ENCODE measurements around the gene SV2B. TPM values are rescaled to one million over a fixed set of nuclear protein-coding genes. Genes with fewer than 3 reads are reported as not detected.

The SV2B gene
- total RNA-seq, 4 donors from 2014 or later: 0.23 to 2.2 (median 0.62) TPM

- Histone ChIP-seq H3K4me3 (no peak overlapping the region), H3K36me3 (no peaks in the 10 kb centered on the region), H3K4me1 (no peaks in the 10 kb centered on the region), H3K27ac (no peak overlapping the region), H3K27me3 (peaks cover 21% of the 10 kb centered on the region), H3K9me3 (no peaks in the 10 kb centered on the region)
- TF ChIP-seq, protein P1, sequence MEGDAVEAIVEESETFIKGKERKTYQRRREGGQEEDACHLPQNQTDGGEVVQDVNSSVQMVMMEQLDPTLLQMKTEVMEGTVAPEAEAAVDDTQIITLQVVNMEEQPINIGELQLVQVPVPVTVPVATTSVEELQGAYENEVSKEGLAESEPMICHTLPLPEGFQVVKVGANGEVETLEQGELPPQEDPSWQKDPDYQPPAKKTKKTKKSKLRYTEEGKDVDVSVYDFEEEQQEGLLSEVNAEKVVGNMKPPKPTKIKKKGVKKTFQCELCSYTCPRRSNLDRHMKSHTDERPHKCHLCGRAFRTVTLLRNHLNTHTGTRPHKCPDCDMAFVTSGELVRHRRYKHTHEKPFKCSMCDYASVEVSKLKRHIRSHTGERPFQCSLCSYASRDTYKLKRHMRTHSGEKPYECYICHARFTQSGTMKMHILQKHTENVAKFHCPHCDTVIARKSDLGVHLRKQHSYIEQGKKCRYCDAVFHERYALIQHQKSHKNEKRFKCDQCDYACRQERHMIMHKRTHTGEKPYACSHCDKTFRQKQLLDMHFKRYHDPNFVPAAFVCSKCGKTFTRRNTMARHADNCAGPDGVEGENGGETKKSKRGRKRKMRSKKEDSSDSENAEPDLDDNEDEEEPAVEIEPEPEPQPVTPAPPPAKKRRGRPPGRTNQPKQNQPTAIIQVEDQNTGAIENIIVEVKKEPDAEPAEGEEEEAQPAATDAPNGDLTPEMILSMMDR (IDR thresholded peaks at IDR 0.05): no peak
- TF ChIP-seq POLR2A (IDR thresholded peaks at IDR 0.05) (no peak), EP300 (IDR thresholded peaks at IDR 0.05) (no peak), POLR2AphosphoS5 (IDR thresholded peaks at IDR 0.05) (no peak)
- WGBS: 65% methylated on average over 2 of the region's 2 CpGs
- no peak for DNase-seq (ENCODE audit: low spot score in 2 of 2)
Measured at GRCh38 chr15:91061230-91061629, 38.8 kb upstream of the SV2B start.

- no peaks in the 10 kb centered on the region for H3K36me3 ChIP-seq
- WGBS: 78% methylated on average over 5 of the region's 5 CpGs
- H3K9me3 ChIP-seq: no peaks in the 10 kb centered on the region
- no peak overlapping the region for H3K27ac ChIP-seq
- DNase-seq (ENCODE audit: low spot score in 2 of 2): no peak
- H3K4me1 ChIP-seq: no peaks in the 10 kb centered on the region
- H3K27me3 ChIP-seq: peaks cover 18% of the 10 kb centered on the region
- TF ChIP-seq, protein P1 (IDR thresholded peaks at IDR 0.05): no peak
- no peak for TF ChIP-seq POLR2A (IDR thresholded peaks at IDR 0.05)
- TF ChIP-seq POLR2AphosphoS5 (IDR thresholded peaks at IDR 0.05): no peak
- no peak for TF ChIP-seq EP300 (IDR thresholded peaks at IDR 0.05)
- H3K4me3 ChIP-seq: no peak overlapping the region
Measured at GRCh38 chr15:91061997-91062396, 38.1 kb upstream of the SV2B start.

GRCh38 chr15:91065505-91065904 is 34.6 kb upstream of the SV2B start:
- WGBS: 73% methylated on average over 2 of the region's 2 CpGs
- Histone ChIP-seq H3K27ac (no peak overlapping the region), H3K4me1 (no peaks in the 10 kb centered on the region), H3K27me3 (peaks cover 17% of the 10 kb centered on the region), H3K36me3 (no peaks in the 10 kb centered on the region), H3K4me3 (no peak overlapping the region), H3K9me3 (no peaks in the 10 kb centered on the region)
- TF ChIP-seq, protein P1 (IDR thresholded peaks at IDR 0.05): no peak
- no peak for TF ChIP-seq POLR2A (IDR thresholded peaks at IDR 0.05)
- no peak for TF ChIP-seq EP300 (IDR thresholded peaks at IDR 0.05)
- TF ChIP-seq POLR2AphosphoS5 (IDR thresholded peaks at IDR 0.05): no peak
- no peak for DNase-seq (ENCODE audit: low spot score in 2 of 2)

GRCh38 chr15:91067036-91067435 is 33.0 kb upstream of the SV2B start:
- no peak for TF ChIP-seq EP300 (IDR thresholded peaks at IDR 0.05)
- TF ChIP-seq, protein P1 (IDR thresholded peaks at IDR 0.05): no peak
- TF ChIP-seq POLR2A (IDR thresholded peaks at IDR 0.05): no peak
- TF ChIP-seq POLR2AphosphoS5 (IDR thresholded peaks at IDR 0.05): no peak
- H3K36me3 ChIP-seq: no peaks in the 10 kb centered on the region
- H3K27me3 ChIP-seq: peaks cover 17% of the 10 kb centered on the region
- H3K4me1 ChIP-seq: no peaks in the 10 kb centered on the region
- 84% methylated on average over 2 of the region's 2 CpGs for WGBS
- no peak for DNase-seq (ENCODE audit: low spot score in 2 of 2)
- H3K27ac ChIP-seq: no peak overlapping the region
- H3K4me3 ChIP-seq: no peak overlapping the region
- H3K9me3 ChIP-seq: no peaks in the 10 kb centered on the region

GRCh38 chr15:91068436-91068835 is 31.6 kb upstream of the SV2B start:
- Histone ChIP-seq H3K27ac (no peak overlapping the region), H3K36me3 (no peaks in the 10 kb centered on the region), H3K4me1 (no peaks in the 10 kb centered on the region), H3K27me3 (peaks cover 17% of the 10 kb centered on the region), H3K4me3 (no peak overlapping the region), H3K9me3 (no peaks in the 10 kb centered on the region)
- TF ChIP-seq EP300 (IDR thresholded peaks at IDR 0.05): no peak
- TF ChIP-seq POLR2AphosphoS5 (IDR thresholded peaks at IDR 0.05): no peak
- TF ChIP-seq, protein P1 (IDR thresholded peaks at IDR 0.05): no peak
- no peak for DNase-seq (ENCODE audit: low spot score in 2 of 2)
- WGBS: 94% methylated on average over 2 of the region's 2 CpGs
